Pons (tissue), 1 donor: Measurements from ENCODE around the gene CBX4.

Source experiments
- DNase-seq: peaks from one replicate; pipeline ENCODE4 v3.0.0-alpha.2; 2016; ENCODE audit warnings: low spot score

Gene CBX4

GRCh38 chr17:79839356-79840268 lies at the start of gene CBX4:
CBX4 (minus strand) TSS chr17:79839440; CDS start chr17:79839251, 189 bp downstream.
- DNase-seq: peak; percentile 95

- DNase-seq: no peak
Measured at GRCh38 chr17:79888009-79888540, 48.8 kb upstream of the CBX4 start.

GRCh38 chr17:79887451-79887991 lies 48.3 kb upstream of the CBX4 start:
- no peak for DNase-seq

GRCh38 chr17:79883202-79883601 lies 44.0 kb upstream of the CBX4 start:
- DNase-seq: no peak

GRCh38 chr17:79878329-79878947 lies 39.2 kb upstream of the CBX4 start:
- no peak for DNase-seq

GRCh38 chr17:79877041-79877440 lies 37.8 kb upstream of the CBX4 start:
- no peak for DNase-seq

GRCh38 chr17:79875511-79875910 lies 36.3 kb upstream of the CBX4 start:
- DNase-seq: no peak

- no peak for DNase-seq
Measured at GRCh38 chr17:79874329-79874981, 35.2 kb upstream of the CBX4 start.

GRCh38 chr17:79873583-79873982 lies 34.3 kb upstream of the CBX4 start:
- no peak for DNase-seq

- DNase-seq: no peak
Measured at GRCh38 chr17:79872762-79873161, 33.5 kb upstream of the CBX4 start.

GRCh38 chr17:79871131-79871530 lies 31.9 kb upstream of the CBX4 start:
- DNase-seq: no peak

GRCh38 chr17:79870540-79870939 lies 31.3 kb upstream of the CBX4 start:
- no peak for DNase-seq

- DNase-seq: no peak
Measured at GRCh38 chr17:79866791-79867518, 27.7 kb upstream of the CBX4 start.

- DNase-seq: no peak
Measured at GRCh38 chr17:79865351-79866210, 26.3 kb upstream of the CBX4 start.

- DNase-seq: no peak
Measured at GRCh38 chr17:79864617-79865250, 25.5 kb upstream of the CBX4 start.

- no peak for DNase-seq
Measured at GRCh38 chr17:79864147-79864546, 24.9 kb upstream of the CBX4 start.

- no peak for DNase-seq
Measured at GRCh38 chr17:79862771-79863440, 23.7 kb upstream of the CBX4 start.

GRCh38 chr17:79862238-79862637 lies 23.0 kb upstream of the CBX4 start:
- no peak for DNase-seq

- no peak for DNase-seq
Measured at GRCh38 chr17:79861413-79862216, 22.4 kb upstream of the CBX4 start.
